Heart right ventricle (tissue), 16 donors: ENCODE data around the gene CCDC87. TPM values are rescaled to one million over a fixed set of nuclear protein-coding genes. Genes with fewer than 3 reads are reported as not detected.
A peak's percentile ranks its signal among the peaks of the same experiment; 100 is the strongest.

Experiments used
- ATAC-seq, 8 donors: fragments of 200-7000 bp; cut with Tn5 transposase; one replicate each; pipeline ENCODE4 v1.9.1; 2020; ENCODE audit warnings: mild to moderate bottlenecking in 8 of 8, moderate library complexity in 8 of 8, moderate number of reproducible peaks in 1 of 8
- DNase-seq, 2 donors: peaks; one replicate each; pipeline ENCODE4 v3.0.0-alpha.2; 2020
- H3K27ac ChIP-seq, 10 donors: fragments of 200-600 bp; sonication (generic) in 2 of 10; one replicate each; pipeline versions ENCODE4 v1.5.0 to v1.8.0; 2020 to 2022; ENCODE audit warnings: mild to moderate bottlenecking in 3 of 10
- H3K27me3 ChIP-seq, 7 donors: fragments of 200-600 bp; one replicate each; pipeline ENCODE4 v1.8.0; 2021 to 2022; ENCODE audit warnings: mild to moderate bottlenecking in 2 of 7
- H3K36me3 ChIP-seq, 9 donors: fragments of 200-600 bp; sonication (generic) in 1 of 9; one replicate each; pipeline versions ENCODE4 v1.5.0 to v1.8.0; 2020 to 2022; ENCODE audit warnings: mild to moderate bottlenecking in 2 of 9
- H3K4me1 ChIP-seq, 9 donors: fragments of 200-600 bp; sonication (generic) in 1 of 9; one replicate each; pipeline versions ENCODE4 v1.5.0 to v1.8.0; 2020 to 2022; ENCODE audit warnings: mild to moderate bottlenecking in 4 of 9
- H3K4me3 ChIP-seq, 10 donors: fragments of 200-600 bp; sonication (generic) in 2 of 10; one replicate each; pipeline versions ENCODE4 v1.5.0 to v1.8.0; 2020 to 2022; ENCODE audit warnings: mild to moderate bottlenecking in 7 of 10, moderate library complexity in 2 of 10
- H3K9me3 ChIP-seq, 11 donors: fragments of 200-600 bp in 10 of 11; sonication (generic) in 2 of 11; one replicate each; pipeline versions ENCODE4 v1.5.0 to v1.8.0; 2013 to 2022; ENCODE audit warnings: mild to moderate bottlenecking in 2 of 11, control low read depth in 1 of 11, moderate library complexity in 1 of 11
- CTCF ChIP-seq, 9 donors: fragments of 200-600 bp; sonication (generic) in 2 of 9; IDR thresholded peaks; one replicate each; pipeline versions ENCODE4 v1.5.0 to v1.8.0; 2021 to 2022; ENCODE audit warnings: antibody characterized with exemption in 9 of 9, mild to moderate bottlenecking in 5 of 9, moderate library complexity in 1 of 9
- WGBS, 2 donors: extraction: QIAGEN DNeasy Blood & Tissue Kit; methylation state at CpG; one replicate each; pipeline ENCODE4 v1.1.7; 2013; ENCODE audit warnings: inconsistent platforms in 1 of 2; 5-methylcytosine and 5-hydroxymethylcytosine counted together
- intact Hi-C, 10 donors: fragments of 100-400 bp; cut with DNase I; formaldehyde crosslinking; loops; one replicate each; pipeline versions ENCODE4 v1.11.1 to v1.14.2; 2022
- polyA plus RNA-seq, 2 donors: library from polyadenylated mRNA; stranded (reverse); fragments of 200-250 nt; gene quantifications; one replicate each; pipeline ENCODE4 v1.2.3, GENCODE V29; 2013
- total RNA-seq, 10 donors: library from RNA; stranded (reverse); fragmentation: NEBNext Ultra II Directional in 3 of 10; extraction: Animal tissue kit (Norgen Biotek cat#: 25700) in 3 of 10; gene quantifications; one replicate each; pipeline versions ENCODE4 v1.2.1 to v1.2.4, GENCODE V29; 2021 to 2023
- donor health status: Arrhythmogenic right ventricular cardiomyopathy.
- donor health status: ischemic (EF 13 %, LVEDD 7.1; RV severe dilation, severe dysfunction).
- donor health status: healthy with polysubstance abuse.
- donor health status: DM: no; HTN: yes; CAD: no.
- donor health status: DM: no; HTN: no; CAD: no.
- donor health status: ischemic (EF 25% LVEDD 6.9; RV normal size, moderate dysfunction).
- donor health status: ischemic (EF 25% LVEDD 5.7; RV mildly dilated, moderate dysfunction).
- donor health status: healthy.
- donor health status: DM: yes; HTN: yes; CAD: no.
- donor health status: Ischemic cardiomyopathy.
- donor health status: ischemic (EF 35%, LVEDD 5.7; RV mildly dilated, moderate dysfunction).
- donor health status: nonischemic (EF 11% LVEDD 7.7; RV severe dilation, severe dysfunction).
- donor health status: DM: yes; HTN: yes; CAD: no.
- donor health status: PGD.
- donor health status: ischemic (EF 29% LVEDD 5.4; RV normal size, mild dysfunction).
- donor health status: nonischemic (EF 23%, LVEDD 6.1; RV moderate dilation, normal function).

CCDC87 gene
- total and polyA plus RNA-seq, 12 donors, result 0.14 to 0.66 (median 0.33) TPM

- Histone ChIP-seq H3K27me3 (no peaks in the 10 kb centered on the region), H3K4me3 (peak overlapping the region; percentile 53 to 93 (median 78)), H3K9me3 (no peaks in the 10 kb centered on the region), H3K27ac (peak overlapping the region; percentile 64 to 94 (median 89)), H3K36me3 (peaks cover 0 to 58% (median 22%) of the 10 kb centered on the region in 9 donors), H3K4me1 (peaks cover 21 to 76% (median 61%) of the 10 kb centered on the region in 9 donors)
- intact Hi-C loops, result loop anchor here in 5 of 10 donors (2.0 to 5.0 kb wide), 3 partner anchors 22 to 46 kb away; partner anchors contain the start of genes CCDC87 (in 2 of the 5), CCS (in 2 of the 5), RBM14 (in 2 of the 5) and RBM4B (in 2 of the 5)
- 3% methylated on average over 27 of the region's 27 CpGs for WGBS, 2 donors
- ATAC-seq (peak in 6 of 8 donors; percentile 0 to 14 (median 5)), DNase-seq (peak in 1 of 2 donors; percentile 16)
- TF ChIP-seq CTCF (IDR thresholded peaks at IDR 0.05), result peak in 1 of 9 donors; percentile 7
Observed at GRCh38 chr11:66639066-66639813, 46.4 kb upstream of the CCDC87 start.

- intact Hi-C loops, result loop anchor here in 5 of 10 donors (2.0 to 5.0 kb wide), 3 partner anchors 22 to 46 kb away; partner anchors contain the start of genes CCDC87 (in 2 of the 5), CCS (in 2 of the 5), RBM14 (in 2 of the 5) and RBM4B (in 2 of the 5)
- H3K36me3 ChIP-seq, result peaks cover 0 to 58% (median 15%) of the 10 kb centered on the region in 9 donors
- peak within 1 kb of the TSS; percentile 64 to 94 (median 89) for H3K27ac ChIP-seq
- no peaks in the 10 kb centered on the region for H3K9me3 ChIP-seq
- H3K4me1 ChIP-seq, result peaks cover 14 to 68% (median 52%) of the 10 kb centered on the region in 9 donors
- ATAC-seq (peak; percentile 95 to 100 (median 98)), DNase-seq (peak; percentile 93 to 100)
- WGBS, 2 donors, result 0% methylated on average over 63 of the region's 63 CpGs
- peak in 4 of 9 donors; percentile 3 to 44 (median 12) for TF ChIP-seq CTCF (IDR thresholded peaks at IDR 0.05)
- no peaks in the 10 kb centered on the region for H3K27me3 ChIP-seq
- peak within 1 kb of the TSS; percentile 53 to 93 (median 78) for H3K4me3 ChIP-seq
Observed at GRCh38 chr11:66638177-66639065, 45.6 kb upstream of the CCDC87 start, which contains the start of gene RBM4. RBM4 (plus strand) TSS chr11:66638703; CDS start chr11:66639712, 1,009 bp downstream.

GRCh38 chr11:66637557-66638176 is 44.8 kb upstream of the CCDC87 start:
- peaks cover 14 to 61% (median 45%) of the 10 kb centered on the region in 9 donors for H3K4me1 ChIP-seq
- no peak for DNase-seq
- H3K27ac ChIP-seq, result peak overlapping the region in 9 of 10 donors; percentile 44 to 92 (median 64)
- 36 to 41% methylated on average over 12 of the region's 12 CpGs for WGBS, 2 donors
- peak in 5 of 8 donors; percentile 0 to 23 (median 1) for ATAC-seq
- peak overlapping the region; percentile 29 to 93 (median 76) for H3K4me3 ChIP-seq
- no peaks in the 10 kb centered on the region for H3K27me3 ChIP-seq
- intact Hi-C loops, result loop anchor here in 5 of 10 donors (2.0 to 5.0 kb wide), 3 partner anchors 21 to 45 kb away; partner anchors contain the start of genes CCDC87 (in 2 of the 5), CCS (in 2 of the 5), RBM14 (in 2 of the 5) and RBM4B (in 2 of the 5)
- peaks cover 0 to 56% (median 15%) of the 10 kb centered on the region in 9 donors for H3K36me3 ChIP-seq
- H3K9me3 ChIP-seq, result no peaks in the 10 kb centered on the region
- no peak for TF ChIP-seq CTCF (IDR thresholded peaks at IDR 0.05)
